Measurements from ENCODE around the gene PHYHD1.

DNA sequence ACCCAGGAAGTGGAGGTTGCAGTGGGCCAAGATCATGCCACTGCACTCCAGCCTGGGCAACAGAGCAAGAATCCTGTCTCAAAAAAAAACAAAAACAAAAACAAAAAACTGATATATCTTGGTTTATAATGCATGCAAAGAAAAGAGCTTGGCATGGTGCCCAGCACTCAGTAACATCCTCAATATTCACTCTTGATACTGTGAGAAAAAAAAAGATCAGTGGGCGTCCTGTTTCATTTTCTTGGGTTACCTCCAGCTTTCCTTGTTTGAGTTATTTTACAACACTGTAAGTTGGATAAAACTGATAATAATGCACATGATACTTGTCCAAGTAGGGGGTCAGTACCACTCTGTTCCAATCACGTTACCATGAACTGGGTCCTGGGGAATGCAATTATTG lies 7.8 kb downstream of the PHYHD1 start:
- TF ChIP-seq CTCF (IDR thresholded peaks at IDR 0.05) (no peak), POLR2A (IDR thresholded peaks at IDR 0.05) (no peak), EP300 (IDR thresholded peaks at IDR 0.05) (no peak), POLR2AphosphoS5 (IDR thresholded peaks at IDR 0.05) (no peak)
